ENCODE data around the gene TM7SF2.

- TF ChIP-seq POLR2AphosphoS5 (IDR thresholded peaks at IDR 0.05; ENCODE audit: low read depth, low read length) (no peak), REST (IDR thresholded peaks at IDR 0.05; ENCODE audit: insufficient read depth in 1 of 2, low read depth in 2 of 2, low read length in 2 of 2) (no peak), TAF1 (IDR thresholded peaks at IDR 0.05; ENCODE audit: borderline replicate concordance, insufficient read depth, low read length) (no peak), SIN3A (IDR thresholded peaks at IDR 0.05; ENCODE audit: borderline replicate concordance, insufficient read depth, low read length) (no peak)
These were observed 9.8 kb downstream of the TM7SF2 start for GRCh38 chr11:65121447-65121864.

All from PFSK-1 (cell line).